Measurements from ENCODE around the gene HHLA2. TPM values are rescaled to one million over a fixed set of nuclear protein-coding genes. Genes with fewer than 3 reads are reported as not detected.

Gene HHLA2
- total RNA-seq, 5 donors from 2014 or later (not counting 1 experiment from before 2014, with no cell fraction given): 0.28 to 1.5 (median 0.35) TPM

GRCh38 chr3:108415661-108416060 is 119.3 kb downstream of the HHLA2 start:
- ChIA-PET POLR2A (no interaction called here), CTCF (no interaction called here)
- Histone ChIP-seq H3K27me3 (replicated peaks in 1 of 2; ENCODE audit: control insufficient read depth in 2 of 2, extremely low read depth in 1 of 2, insufficient read depth in 2 of 2, low read length in 1 of 2) (peaks cover 0 to under 1% of the 10 kb centered on the region in 2 experiments), H3K4me1 (ENCODE audit: control insufficient read depth in 1 of 2, extremely low read depth in 1 of 2, insufficient read depth in 2 of 2, low read length in 2 of 2) (no peaks in the 10 kb centered on the region), H3K9me3 (no peaks in the 10 kb centered on the region), H3K27ac (ENCODE audit: low read length) (no peak overlapping the region), H3K36me3 (ENCODE audit: control insufficient read depth in 2 of 2, extremely low read depth in 1 of 2, insufficient read depth in 1 of 2, low read length in 1 of 2) (no peaks in the 10 kb centered on the region), H3K4me3 (ENCODE audit: control insufficient read depth in 1 of 2, extremely low read depth in 1 of 2, low read length in 1 of 2) (no peak overlapping the region)
- DNase-seq: no peak
- 100% methylated on average over 1 of the region's 3 CpGs for WGBS (ENCODE audit: insufficient coverage)
- H3K27ac Mint-ChIP-seq: no peak overlapping the region
- H3K27me3 Mint-ChIP-seq: peaks cover 3 to 6% of the 10 kb centered on the region in 2 donors
- H3K36me3 Mint-ChIP-seq: no peaks in the 10 kb centered on the region
- no peaks in the 10 kb centered on the region for H3K4me1 Mint-ChIP-seq
- no peak for ATAC-seq (replicated peaks in 1 of 4)
- no peaks in the 10 kb centered on the region for H3K9me3 Mint-ChIP-seq
- no peak overlapping the region for H3K4me3 Mint-ChIP-seq

- 52% methylated on average over 3 of the region's 4 CpGs for WGBS (ENCODE audit: insufficient coverage)
- ChIA-PET CTCF (interaction anchor here in 1 of 2 donors (0.6 kb wide), 1 partner anchor 231 kb away, joined by 4 read pairs; no protein-coding TSS in a partner anchor), POLR2A (no interaction called here)
- Histone ChIP-seq H3K4me3 (ENCODE audit: control insufficient read depth in 1 of 2, extremely low read depth in 1 of 2, low read length in 1 of 2) (no peak overlapping the region), H3K4me1 (ENCODE audit: control insufficient read depth in 1 of 2, extremely low read depth in 1 of 2, insufficient read depth in 2 of 2, low read length in 2 of 2) (no peaks in the 10 kb centered on the region), H3K27ac (ENCODE audit: low read length) (no peak overlapping the region), H3K9me3 (no peaks in the 10 kb centered on the region), H3K27me3 (replicated peaks in 1 of 2; ENCODE audit: control insufficient read depth in 2 of 2, extremely low read depth in 1 of 2, insufficient read depth in 2 of 2, low read length in 1 of 2) (no peaks in the 10 kb centered on the region), H3K36me3 (ENCODE audit: control insufficient read depth in 2 of 2, extremely low read depth in 1 of 2, insufficient read depth in 1 of 2, low read length in 1 of 2) (no peaks in the 10 kb centered on the region)
- H3K9me3 Mint-ChIP-seq: no peaks in the 10 kb centered on the region
- H3K27ac Mint-ChIP-seq: no peak overlapping the region
- ATAC-seq (replicated peaks in 1 of 4): no peak
- no peak overlapping the region for H3K4me3 Mint-ChIP-seq
- H3K27me3 Mint-ChIP-seq: peaks cover 3 to 5% of the 10 kb centered on the region in 2 donors
- no peak for DNase-seq
- no peaks in the 10 kb centered on the region for H3K4me1 Mint-ChIP-seq
- no peaks in the 10 kb centered on the region for H3K36me3 Mint-ChIP-seq
These were observed 119.9 kb downstream of the HHLA2 start for GRCh38 chr3:108416111-108416869.

GRCh38 chr3:108420926-108421325 is 124.6 kb downstream of the HHLA2 start:
- no CpG with 5 or more reads among the region's 2 CpGs for WGBS (ENCODE audit: insufficient coverage)
- CTCF ChIA-PET: interaction anchor here in 1 of 2 donors (1.1 kb wide), 1 partner anchor 15 kb away, joined by 3 read pairs; no protein-coding TSS in a partner anchor

More at GRCh38 chr3:108420926-108421325, 124.6 kb downstream of the HHLA2 start:
- Mint-ChIP-seq H3K4me3 (no peak overlapping the region), H3K36me3 (no peaks in the 10 kb centered on the region), H3K27ac (no peak overlapping the region), H3K4me1 (no peaks in the 10 kb centered on the region), H3K9me3 (no peaks in the 10 kb centered on the region), H3K27me3 (peaks cover 3% of the 10 kb centered on the region in 2 donors)
- H3K9me3 ChIP-seq: no peaks in the 10 kb centered on the region
- no peaks in the 10 kb centered on the region for H3K4me1 ChIP-seq (ENCODE audit: control insufficient read depth in 1 of 2, extremely low read depth in 1 of 2, insufficient read depth in 2 of 2, low read length in 2 of 2)
- H3K27ac ChIP-seq (ENCODE audit: low read length): no peak overlapping the region
- peaks cover 0 to 3% of the 10 kb centered on the region in 2 experiments for H3K27me3 ChIP-seq (replicated peaks in 1 of 2; ENCODE audit: control insufficient read depth in 2 of 2, extremely low read depth in 1 of 2, insufficient read depth in 2 of 2, low read length in 1 of 2)
- POLR2A ChIA-PET: interaction anchor here (0.6 kb wide), 2 partner anchors 27 to 53 kb away, joined by 3 read pairs; no protein-coding TSS in a partner anchor
- H3K36me3 ChIP-seq (ENCODE audit: control insufficient read depth in 2 of 2, extremely low read depth in 1 of 2, insufficient read depth in 1 of 2, low read length in 1 of 2): no peaks in the 10 kb centered on the region
- H3K4me3 ChIP-seq (ENCODE audit: control insufficient read depth in 1 of 2, extremely low read depth in 1 of 2, low read length in 1 of 2): no peak overlapping the region
- ATAC-seq (replicated peaks in 1 of 4) (no peak), DNase-seq (no peak)

Other genes with a start within 250 kb of the HHLA2 start
- gene CD47, start 205.5 kb upstream of the HHLA2 start, total RNA-seq: 100 to 1,000 TPM; 154 to 186 (median 161) TPM
- gene IFT57, start 74.1 kb upstream of the HHLA2 start, total RNA-seq: 10 to 100 TPM; 24.8 to 36.7 (median 30.0) TPM
- under 1 TPM in 4 of 5 donors, not detected in 1; 0.07 to 0.18 (median 0.11) TPM for gene MYH15, start 214.0 kb downstream of the HHLA2 start, total RNA-seq